Spleen (tissue), 7 donors: ENCODE data around the gene TENT5C.

Experiments
- CTCF ChIP-seq, 11 experiments: fragments of 200-600 bp in 7 of 11; fragments of 450-650 bp in 4 of 11; sonication (generic) in 4 of 11; IDR thresholded peaks in 8 of 11; conservative IDR thresholded peaks in 3 of 11; 1 replicate in 7 of 11; 2 replicates in 4 of 11; pipeline versions ENCODE4 v1.4.0 to v1.8.0; 2016 to 2021; ENCODE audit warnings: antibody characterized with exemption in 11 of 11, inconsistent platforms in 4 of 11, mild to moderate bottlenecking in 1 of 11
- POLR2A ChIP-seq, 3 donors: fragments of 450-650 bp; IDR thresholded peaks; one replicate each; pipeline ENCODE4 v1.5.1; 2017; ENCODE audit warnings: antibody characterized with exemption in 3 of 3, mild to moderate bottlenecking in 1 of 3
- donor health status: DM: no; HTN: no; CAD: no; lungs with moderate emphysema.
- donor health status: DM: no; HTN: no; CAD: no.
- donor health status: DM: no; HTN: no; CAD: no.

GRCh38 chr1:117663156-117663902 is 57.5 kb downstream of the TENT5C start:
- TF ChIP-seq POLR2A (IDR thresholded peaks at IDR 0.05) (no peak), CTCF (IDR thresholded peaks at IDR 0.05 in 8 of 11, conservative IDR thresholded peaks at IDR 0.05 in 3 of 11) (no peak)
